ENCODE results near the gene SORCS1.

- TF ChIP-seq CTCF (IDR thresholded peaks at IDR 0.05; ENCODE audit: low read depth, low read length, poor library complexity, severe bottlenecking): no peak
- no peak for TF ChIP-seq EZH2phosphoT487 (IDR thresholded peaks at IDR 0.05; ENCODE audit: borderline replicate concordance, low read length)
These were observed 20.0 kb downstream of the SORCS1 start for GRCh38 chr10:107144490-107144889.
